Activated CD4-positive, alpha-beta T cell treated with anti-CD3 and anti-CD28 coated beads, Interleukin-2, amount 50 U/mL, for 1 hour (primary cell): ENCODE measurements around the gene HNRNPR.
A peak's percentile ranks its signal among the peaks of the same experiment; 100 is the strongest.
"Not testable (repeated sequence)": the region's sequence is repeated elsewhere in the genome, so short reads cannot be mapped to it uniquely, and the experiment has no call there.

ENCODE experiments used
- DNase-seq: peaks from one replicate; pipeline ENCODE4 v3.0.0-alpha.2; 2020

Gene HNRNPR

GRCh38 chr1:23344111-23344986 is at the start of gene HNRNPR:
Gene HNRNPR, minus strand, starts transcription at chr1:23344284. Its CDS starts 3,276 bp downstream, at chr1:23341008.
- peak; percentile 99 for DNase-seq

GRCh38 chr1:23393706-23394105 is 49.6 kb upstream of the HNRNPR start:
- no peak for DNase-seq

- no peak for DNase-seq
These were observed 48.2 kb upstream of the HNRNPR start for GRCh38 chr1:23392125-23392855.

DNA sequence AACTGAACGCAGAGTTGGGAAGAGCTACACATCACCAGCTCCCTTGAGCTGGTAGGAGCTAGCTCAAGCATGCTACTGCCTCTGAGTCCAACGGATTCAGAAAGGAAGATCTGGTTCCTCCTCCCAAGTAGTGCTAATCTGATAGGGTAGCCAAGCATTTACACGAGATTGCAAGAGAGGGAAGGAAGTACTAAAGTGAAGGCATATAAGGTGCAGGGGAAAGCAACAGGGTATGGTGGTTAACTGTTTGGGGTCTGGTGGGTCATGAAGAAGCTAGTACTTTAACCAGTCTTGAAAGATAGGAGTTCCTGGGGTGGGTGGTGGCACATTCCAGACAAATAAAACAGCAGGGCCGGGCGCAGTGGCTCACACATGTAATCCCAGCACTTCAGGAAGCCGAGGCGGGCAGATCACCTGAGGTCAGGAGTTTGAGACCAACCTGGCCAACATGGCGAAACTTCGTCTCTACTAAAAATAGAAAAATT is 45.8 kb upstream of the HNRNPR start:
- no peak for DNase-seq

DNA sequence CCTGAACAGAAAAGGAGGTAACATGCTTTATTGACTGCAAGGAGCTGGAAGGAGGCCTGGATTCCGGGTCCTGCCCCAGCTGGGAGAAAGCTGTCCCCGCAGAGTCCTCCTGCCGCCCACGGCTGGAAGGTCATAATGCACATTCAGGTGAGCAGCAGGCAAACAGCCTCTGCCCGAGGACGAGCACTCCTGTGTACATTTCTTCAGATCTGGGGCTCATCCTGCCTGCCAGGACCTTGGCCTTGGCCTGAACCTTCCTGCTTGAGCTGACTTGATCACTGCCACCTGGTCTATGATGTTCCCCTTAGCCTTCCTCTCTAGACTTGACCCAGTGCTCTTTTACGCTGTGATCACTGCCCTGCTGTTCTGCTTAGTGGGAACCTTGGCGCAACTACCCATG is 43.4 kb upstream of the HNRNPR start:
- DNase-seq = no peak

GRCh38 chr1:23385119-23385621 is 41.1 kb upstream of the HNRNPR start:
- DNase-seq = no peak

DNA sequence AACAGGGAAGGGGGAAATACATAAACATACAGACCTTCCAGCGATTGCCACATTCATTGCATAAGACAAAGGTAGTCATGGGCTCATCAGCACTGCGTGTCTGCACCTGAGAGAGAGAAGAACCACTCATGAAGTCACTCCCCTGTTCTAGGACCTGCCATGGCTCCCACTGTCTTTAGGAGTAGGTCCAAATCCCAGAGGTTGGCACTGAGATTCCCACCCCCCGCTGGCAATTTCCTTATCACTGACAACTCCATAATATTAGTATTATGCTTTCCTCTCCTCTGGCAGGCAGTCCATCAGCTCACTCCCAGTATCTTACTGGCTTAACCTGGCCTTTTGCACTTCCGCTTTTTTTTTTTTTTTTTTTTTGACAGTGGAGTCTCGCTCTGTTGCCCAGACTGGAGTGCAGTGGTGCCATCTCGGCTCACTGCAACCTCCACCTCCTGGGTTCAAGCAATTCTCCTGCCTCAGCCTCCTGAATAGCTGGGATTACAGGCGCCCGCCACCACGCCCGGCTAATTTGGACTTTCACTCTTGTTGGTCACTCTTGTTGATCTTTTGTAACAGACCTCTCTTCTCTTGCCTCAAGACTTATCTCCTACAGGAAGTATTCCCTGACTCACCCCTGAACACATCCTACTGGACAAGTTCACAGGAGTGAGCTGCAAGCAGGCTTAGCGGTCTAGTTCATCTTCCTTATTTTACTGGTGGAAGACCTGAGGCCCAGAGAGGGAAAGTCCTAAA is 40.4 kb upstream of the HNRNPR start:
- DNase-seq = no peak

DNA sequence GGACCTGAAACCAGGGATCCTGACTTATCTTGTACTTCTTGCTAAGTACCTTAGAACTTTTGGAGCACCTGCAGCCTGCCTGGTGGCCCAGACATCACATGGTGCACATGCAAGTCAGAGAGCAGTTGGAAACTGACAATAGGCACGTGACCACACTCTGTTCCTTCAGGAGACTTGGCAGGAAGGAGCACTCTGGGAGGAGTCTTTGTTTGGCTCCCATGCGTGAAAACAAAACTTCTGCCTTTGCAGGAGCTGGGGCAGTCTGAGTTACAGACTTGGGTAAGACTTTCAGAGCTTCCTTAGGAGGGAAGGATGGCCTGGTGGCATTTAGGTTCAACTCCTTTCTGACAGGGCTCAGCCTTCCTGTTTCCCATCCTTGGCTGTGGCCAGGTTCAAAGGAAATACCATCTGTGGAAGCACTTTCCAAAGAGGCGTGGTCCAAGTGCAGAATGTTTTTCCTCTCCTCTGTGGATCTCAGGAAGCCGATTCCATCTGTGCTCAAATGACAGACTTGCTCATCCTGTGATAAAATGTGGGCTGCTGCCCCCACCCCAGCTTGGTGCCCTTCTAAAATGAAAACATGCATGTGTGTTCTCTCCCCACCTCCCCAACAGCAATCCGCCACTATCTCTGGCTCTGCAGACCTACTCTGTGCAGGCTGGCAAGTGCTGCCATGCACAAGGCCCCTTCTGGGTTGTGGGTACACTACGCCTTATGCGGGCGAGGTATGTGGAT is 39.7 kb upstream of the HNRNPR start:
- DNase-seq = no peak

GRCh38 chr1:23381233-23381885 is 37.3 kb upstream of the HNRNPR start:
- no peak for DNase-seq

DNA sequence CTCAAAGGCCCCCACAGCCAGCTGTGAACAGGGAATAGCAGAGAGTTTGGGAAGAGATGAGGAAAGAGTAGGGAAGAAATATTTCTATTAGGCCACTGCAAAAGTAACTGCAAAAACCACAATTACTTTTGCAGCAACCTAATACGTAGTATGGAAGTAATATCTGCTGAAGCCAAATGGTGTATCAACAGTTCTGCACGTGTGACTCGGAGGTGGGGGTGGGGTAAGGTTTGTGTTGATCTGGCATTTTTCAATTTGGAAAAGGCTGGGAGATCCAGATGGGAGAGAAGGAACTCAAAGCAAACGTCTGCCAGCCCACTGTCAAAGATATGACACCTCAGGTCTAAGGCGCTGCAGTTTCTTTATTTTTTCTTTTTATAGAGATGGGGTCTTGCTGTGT is 36.6 kb upstream of the HNRNPR start:
- no peak for DNase-seq

GRCh38 chr1:23380236-23380635 is 36.2 kb upstream of the HNRNPR start:
- not testable (repeated sequence) for DNase-seq

DNA sequence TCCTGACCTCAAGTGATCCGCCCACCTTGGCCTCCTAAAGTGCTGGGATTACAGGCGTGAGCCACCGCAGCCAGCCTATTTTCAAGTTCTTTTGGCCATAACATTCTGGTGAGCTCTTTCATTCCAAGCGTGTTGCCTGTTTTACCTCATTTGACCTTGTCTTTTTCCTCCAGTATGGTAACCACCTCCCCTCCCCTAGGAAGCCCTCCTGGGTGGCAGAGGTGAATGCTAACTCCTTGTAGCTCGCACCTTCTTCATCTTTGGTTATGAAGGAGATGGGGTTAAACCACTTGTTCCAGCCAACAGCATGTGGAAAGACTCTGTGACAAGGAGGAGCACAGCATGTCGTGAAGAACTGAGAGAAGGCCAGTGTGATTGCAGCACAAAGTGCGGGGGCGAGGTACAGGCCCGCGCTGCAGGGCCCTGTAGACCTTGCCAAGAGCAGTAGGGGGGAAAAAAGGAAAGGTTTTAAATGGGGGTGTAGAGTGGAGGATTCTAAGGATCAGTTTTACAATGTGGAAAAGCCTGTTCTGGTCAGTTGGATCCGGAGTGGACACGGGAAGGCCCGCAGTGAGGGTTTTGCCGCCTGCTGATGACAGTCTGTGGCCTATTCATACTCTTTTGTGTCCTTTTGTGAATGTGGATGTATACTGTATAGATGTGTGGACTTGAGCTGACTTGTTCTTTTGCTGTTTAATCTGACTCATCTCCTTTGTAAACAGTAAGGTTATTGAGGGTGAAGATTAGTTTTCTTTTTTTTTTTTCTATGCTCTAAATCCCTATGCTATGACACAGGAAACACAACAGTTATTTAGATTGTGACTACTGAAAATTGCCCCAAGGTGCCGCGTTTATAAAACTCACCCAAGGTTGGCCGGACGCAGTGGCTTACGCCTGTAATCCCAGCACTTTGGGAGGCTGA is 33.1 kb upstream of the HNRNPR start:
- no peak for DNase-seq

GRCh38 chr1:23374079-23374735 is 30.1 kb upstream of the HNRNPR start:
- DNase-seq = not testable (repeated sequence)

DNA sequence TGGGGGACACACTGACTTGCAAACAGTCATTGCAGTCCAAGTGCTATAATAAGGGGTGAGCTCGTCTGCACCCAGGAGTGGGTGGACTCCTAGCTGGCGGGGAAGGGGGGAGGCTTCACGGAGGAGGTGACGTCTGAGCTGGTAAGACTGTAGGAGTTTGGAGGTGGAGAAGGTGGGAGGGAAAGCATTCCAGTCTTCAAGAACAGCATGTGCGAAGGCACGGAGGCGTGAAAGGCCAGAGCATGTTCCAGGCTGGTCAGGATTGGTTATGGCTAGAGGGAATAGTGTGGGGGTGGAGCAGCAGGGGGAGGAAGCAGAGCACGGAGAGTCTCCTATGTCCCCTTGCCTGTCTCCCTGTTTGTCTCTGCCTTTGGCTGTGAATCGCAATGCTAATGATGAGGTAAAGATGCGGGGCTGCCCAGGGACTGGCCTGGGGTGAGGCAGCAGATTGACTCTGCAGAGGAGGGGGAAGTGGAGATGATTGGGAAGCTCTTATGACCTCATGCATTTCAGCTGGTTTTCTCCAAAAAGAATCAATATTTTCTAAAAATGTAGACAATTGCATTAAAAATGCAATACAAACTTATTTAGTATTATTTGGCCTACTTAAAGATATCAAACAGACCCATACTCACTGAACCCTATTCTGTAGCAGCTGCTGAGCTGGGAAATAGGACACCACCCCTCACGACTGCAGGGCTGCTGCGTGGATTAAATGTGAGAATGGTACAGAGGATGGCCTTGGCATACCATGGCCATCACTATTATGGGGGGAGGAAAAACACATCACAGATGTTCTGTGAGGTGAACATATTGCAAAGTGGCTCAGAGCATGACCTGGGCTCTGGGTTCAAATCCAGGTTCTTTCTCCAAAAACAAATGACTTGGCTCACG is 28.1 kb upstream of the HNRNPR start:
- DNase-seq = no peak

GRCh38 chr1:23370709-23371584 is 26.9 kb upstream of the HNRNPR start:
- DNase-seq = no peak

- DNase-seq = no peak
These were observed 26.2 kb upstream of the HNRNPR start for GRCh38 chr1:23370330-23370708.

- DNase-seq = peak; percentile 39
These were observed 25.4 kb upstream of the HNRNPR start, which contains the start of gene ZNF436 for GRCh38 chr1:23369335-23370013. Gene ZNF436, minus strand, starts transcription at chr1:23369836. Its CDS starts 1,831 bp downstream, at chr1:23368005.
